ENCODE measurements around the gene CARMIL1. TPM values are rescaled to one million over a fixed set of nuclear protein-coding genes. Genes with fewer than 3 reads are reported as not detected.

CARMIL1 gene
- total RNA-seq, 2 experiments from 2014 or later = 3.6 to 4.1 TPM

- DNase-seq = no peak
- no peak overlapping the region for H3K27ac Mint-ChIP-seq
- H3K27me3 Mint-ChIP-seq = no peaks in the 10 kb centered on the region
- intact Hi-C loops (cut with micrococcal nuclease) = no loop called here
- peaks cover 20% of the 10 kb centered on the region for H3K4me1 Mint-ChIP-seq (ENCODE audit: low read depth)
- ChIA-PET POLR2A (no interaction called here), CTCF (no interaction called here)
- no peak for ATAC-seq
- TF ChIP-seq, protein P1, sequence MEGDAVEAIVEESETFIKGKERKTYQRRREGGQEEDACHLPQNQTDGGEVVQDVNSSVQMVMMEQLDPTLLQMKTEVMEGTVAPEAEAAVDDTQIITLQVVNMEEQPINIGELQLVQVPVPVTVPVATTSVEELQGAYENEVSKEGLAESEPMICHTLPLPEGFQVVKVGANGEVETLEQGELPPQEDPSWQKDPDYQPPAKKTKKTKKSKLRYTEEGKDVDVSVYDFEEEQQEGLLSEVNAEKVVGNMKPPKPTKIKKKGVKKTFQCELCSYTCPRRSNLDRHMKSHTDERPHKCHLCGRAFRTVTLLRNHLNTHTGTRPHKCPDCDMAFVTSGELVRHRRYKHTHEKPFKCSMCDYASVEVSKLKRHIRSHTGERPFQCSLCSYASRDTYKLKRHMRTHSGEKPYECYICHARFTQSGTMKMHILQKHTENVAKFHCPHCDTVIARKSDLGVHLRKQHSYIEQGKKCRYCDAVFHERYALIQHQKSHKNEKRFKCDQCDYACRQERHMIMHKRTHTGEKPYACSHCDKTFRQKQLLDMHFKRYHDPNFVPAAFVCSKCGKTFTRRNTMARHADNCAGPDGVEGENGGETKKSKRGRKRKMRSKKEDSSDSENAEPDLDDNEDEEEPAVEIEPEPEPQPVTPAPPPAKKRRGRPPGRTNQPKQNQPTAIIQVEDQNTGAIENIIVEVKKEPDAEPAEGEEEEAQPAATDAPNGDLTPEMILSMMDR (IDR thresholded peaks at IDR 0.05) = no peak
- no peaks in the 10 kb centered on the region for H3K9me3 Mint-ChIP-seq
- no peak overlapping the region for H3K4me3 Mint-ChIP-seq
- no peaks in the 10 kb centered on the region for H3K36me3 Mint-ChIP-seq (ENCODE audit: low read depth)
Observed at GRCh38 chr6:25316626-25317025, 37.5 kb downstream of the CARMIL1 start.

DNA sequence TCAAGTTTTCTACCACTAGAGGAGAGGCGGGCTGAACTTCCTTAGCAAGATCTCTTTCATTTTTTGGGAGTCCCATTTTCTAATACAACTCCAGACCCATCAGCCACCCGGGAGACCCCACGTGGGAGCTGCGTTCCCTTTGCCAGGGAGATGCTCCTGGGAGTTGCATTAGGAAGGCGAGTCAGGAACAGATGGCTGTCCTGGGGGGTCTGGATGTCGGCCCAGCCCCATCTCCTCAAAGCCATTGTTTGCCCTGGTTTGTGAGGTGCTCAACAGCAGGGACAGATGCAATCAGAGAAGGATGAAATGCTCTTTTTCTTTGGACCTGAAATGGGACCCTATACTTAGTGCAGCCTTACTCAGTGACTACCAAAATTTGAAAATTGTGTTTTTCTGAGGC lies 39.4 kb downstream of the CARMIL1 start:
- peaks cover 3% of the 10 kb centered on the region for H3K4me1 Mint-ChIP-seq (ENCODE audit: low read depth)
- TF ChIP-seq, protein P1 (IDR thresholded peaks at IDR 0.05) = no peak

GRCh38 chr6:25320459-25320858 lies 41.3 kb downstream of the CARMIL1 start:
- Mint-ChIP-seq H3K27me3 (no peaks in the 10 kb centered on the region), H3K4me3 (no peak overlapping the region), H3K9me3 (no peaks in the 10 kb centered on the region), H3K4me1 (ENCODE audit: low read depth) (peaks cover 2% of the 10 kb centered on the region), H3K36me3 (ENCODE audit: low read depth) (no peaks in the 10 kb centered on the region), H3K27ac (no peak overlapping the region)
- ChIA-PET CTCF (interaction anchor here (1.1 kb wide), 1 partner anchor 42 kb away, joined by 4 read pairs; no protein-coding TSS in a partner anchor), POLR2A (interaction anchor here (0.7 kb wide), 1 partner anchor 16 kb away, joined by 3 read pairs; no protein-coding TSS in a partner anchor)
- TF ChIP-seq, protein P1 (IDR thresholded peaks at IDR 0.05) = no peak
- intact Hi-C loops (cut with micrococcal nuclease) = no loop called here
- no peak for DNase-seq
- no peak for ATAC-seq

More for the DNA sequence above, 39.4 kb downstream of the CARMIL1 start:
- intact Hi-C loops (cut with micrococcal nuclease) = no loop called here
- H3K4me3 Mint-ChIP-seq = no peak overlapping the region
- H3K36me3 Mint-ChIP-seq (ENCODE audit: low read depth) = no peaks in the 10 kb centered on the region
- H3K27ac Mint-ChIP-seq = no peak overlapping the region
- H3K9me3 Mint-ChIP-seq = no peaks in the 10 kb centered on the region
- ATAC-seq (no peak), DNase-seq (no peak)
- no peaks in the 10 kb centered on the region for H3K27me3 Mint-ChIP-seq
- ChIA-PET POLR2A (no interaction called here), CTCF (interaction anchor here (1.1 to 1.3 kb wide), 3 partner anchors 8 to 53 kb away, joined by 3 to 4 read pairs (median 3); no protein-coding TSS in a partner anchor)

- Mint-ChIP-seq H3K27me3 (no peaks in the 10 kb centered on the region), H3K27ac (no peak overlapping the region), H3K36me3 (ENCODE audit: low read depth) (no peaks in the 10 kb centered on the region), H3K9me3 (no peaks in the 10 kb centered on the region), H3K4me1 (ENCODE audit: low read depth) (peaks cover 2% of the 10 kb centered on the region), H3K4me3 (no peak overlapping the region)
- ChIA-PET POLR2A (interaction anchor here (0.8 kb wide), 1 partner anchor 36 kb away, joined by 3 read pairs; no protein-coding TSS in a partner anchor), CTCF (interaction anchor here (1.6 kb wide), 1 partner anchor 36 kb away, joined by 3 read pairs; no protein-coding TSS in a partner anchor)
- no peak for DNase-seq
- TF ChIP-seq, protein P1 (IDR thresholded peaks at IDR 0.05) = no peak
- intact Hi-C loops (cut with micrococcal nuclease) = no loop called here
- ATAC-seq = no peak
Observed at GRCh38 chr6:25322692-25323091, 43.5 kb downstream of the CARMIL1 start.

DNA sequence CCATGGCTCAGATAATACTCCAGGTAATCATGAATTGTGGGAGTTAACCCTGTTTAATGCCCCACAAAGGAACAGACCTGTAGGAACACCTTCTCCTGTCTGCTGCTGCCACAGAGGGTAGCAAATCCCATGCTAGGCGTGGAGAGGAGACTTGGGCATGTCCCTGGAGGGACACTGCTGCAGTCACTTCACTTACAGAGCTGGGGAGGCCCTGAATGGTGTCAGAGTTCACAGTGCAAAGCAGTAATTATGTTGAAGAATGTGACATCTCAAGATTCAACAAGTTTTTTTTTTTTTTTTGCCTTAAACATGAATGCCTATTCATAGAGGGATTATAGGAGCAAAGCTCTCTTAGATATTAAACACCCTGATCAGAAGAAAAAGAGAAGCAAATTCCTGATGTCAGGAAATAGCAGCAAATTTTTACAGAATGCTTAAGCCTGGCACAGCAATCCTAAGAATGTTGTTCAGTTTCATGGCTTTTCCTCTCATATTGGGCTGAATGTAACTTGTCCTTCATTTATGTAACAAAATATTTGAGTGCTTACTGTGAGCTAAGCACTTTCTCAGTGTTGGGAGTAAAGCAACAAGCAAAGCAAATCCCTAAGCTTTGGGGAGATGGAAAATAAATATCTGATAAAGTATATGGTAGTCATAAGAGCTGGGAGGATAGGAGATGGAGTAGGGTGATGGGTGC lies 45.0 kb downstream of the CARMIL1 start:
- H3K4me3 Mint-ChIP-seq = no peak overlapping the region
- no peaks in the 10 kb centered on the region for H3K9me3 Mint-ChIP-seq
- no peaks in the 10 kb centered on the region for H3K36me3 Mint-ChIP-seq (ENCODE audit: low read depth)
- TF ChIP-seq, protein P1 (IDR thresholded peaks at IDR 0.05) = no peak
- ChIA-PET POLR2A (interaction anchor here (1.5 kb wide), 1 partner anchor 11 kb away, joined by 3 read pairs; no protein-coding TSS in a partner anchor), CTCF (interaction anchor here (1.3 to 1.7 kb wide), 3 partner anchors 10 to 35 kb away, joined by 3 to 6 read pairs (median 3); no protein-coding TSS in a partner anchor)
- intact Hi-C loops (cut with micrococcal nuclease) = no loop called here
- DNase-seq (no peak), ATAC-seq (no peak)
- peaks cover 4% of the 10 kb centered on the region for H3K4me1 Mint-ChIP-seq (ENCODE audit: low read depth)
- no peaks in the 10 kb centered on the region for H3K27me3 Mint-ChIP-seq
- H3K27ac Mint-ChIP-seq = no peak overlapping the region

Data from activated CD8-positive, alpha-beta T cell treated with anti-CD3 and anti-CD28 coated beads for 36 hours (primary cell).